ENCODE results near the gene PID1.

Gene PID1

GRCh38 chr2:229001196-229001595, 269.9 kb downstream of the PID1 start:
- H3K27ac ChIP-seq (ENCODE audit: low read depth, low read length) = no peak overlapping the region
- no peaks in the 10 kb centered on the region for H3K27me3 ChIP-seq (ENCODE audit: control insufficient read depth in 5 of 5, insufficient read depth in 4 of 5, low read length in 5 of 5)
- no peaks in the 10 kb centered on the region for H3K36me3 ChIP-seq (ENCODE audit: control insufficient read depth in 5 of 5, insufficient read depth in 5 of 5, low read length in 5 of 5)
- peaks cover 0 to 14% (median 2%) of the 10 kb centered on the region in 5 donors for H3K9me3 ChIP-seq (ENCODE audit: control insufficient read depth in 5 of 5, low read length in 5 of 5)
- no peak overlapping the region for H3K9ac ChIP-seq (ENCODE audit: low read length in 5 of 5)
- H3K4me3 ChIP-seq (ENCODE audit: low read depth in 1 of 5, low read length in 5 of 5) = no peak overlapping the region
- H3K4me1 ChIP-seq (ENCODE audit: control insufficient read depth in 5 of 5, insufficient read depth in 5 of 5, low read length in 5 of 5) = no peaks in the 10 kb centered on the region

DNA sequence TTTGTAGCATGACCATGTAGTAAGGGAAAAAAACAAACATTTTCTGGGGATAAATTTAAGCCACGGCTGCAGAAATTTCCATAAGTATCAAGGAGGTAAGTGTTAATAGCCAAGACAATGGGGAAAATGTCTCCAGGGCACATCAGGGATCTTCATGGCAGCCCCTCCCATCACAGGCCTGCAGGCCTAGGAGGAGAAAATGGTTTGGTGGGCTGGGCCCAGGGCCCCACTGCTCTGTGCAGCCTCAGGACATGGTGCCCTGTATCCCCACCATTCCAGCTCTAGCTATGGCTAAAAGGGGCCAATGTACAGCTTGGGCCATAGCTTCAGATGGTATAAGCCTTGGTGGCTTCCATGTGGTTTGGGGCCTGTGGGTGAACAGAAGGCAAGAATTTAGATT, 271.8 kb downstream of the PID1 start:
- Histone ChIP-seq H3K27ac (ENCODE audit: low read depth, low read length) (no peak overlapping the region), H3K4me3 (ENCODE audit: low read depth in 1 of 5, low read length in 5 of 5) (no peak overlapping the region), H3K36me3 (ENCODE audit: control insufficient read depth in 5 of 5, insufficient read depth in 5 of 5, low read length in 5 of 5) (no peaks in the 10 kb centered on the region), H3K9ac (ENCODE audit: low read length in 5 of 5) (no peak overlapping the region), H3K27me3 (ENCODE audit: control insufficient read depth in 5 of 5, insufficient read depth in 4 of 5, low read length in 5 of 5) (no peaks in the 10 kb centered on the region), H3K9me3 (ENCODE audit: control insufficient read depth in 5 of 5, low read length in 5 of 5) (peaks cover 0 to 14% (median 2%) of the 10 kb centered on the region in 5 donors), H3K4me1 (ENCODE audit: control insufficient read depth in 5 of 5, insufficient read depth in 5 of 5, low read length in 5 of 5) (no peaks in the 10 kb centered on the region)

DNA sequence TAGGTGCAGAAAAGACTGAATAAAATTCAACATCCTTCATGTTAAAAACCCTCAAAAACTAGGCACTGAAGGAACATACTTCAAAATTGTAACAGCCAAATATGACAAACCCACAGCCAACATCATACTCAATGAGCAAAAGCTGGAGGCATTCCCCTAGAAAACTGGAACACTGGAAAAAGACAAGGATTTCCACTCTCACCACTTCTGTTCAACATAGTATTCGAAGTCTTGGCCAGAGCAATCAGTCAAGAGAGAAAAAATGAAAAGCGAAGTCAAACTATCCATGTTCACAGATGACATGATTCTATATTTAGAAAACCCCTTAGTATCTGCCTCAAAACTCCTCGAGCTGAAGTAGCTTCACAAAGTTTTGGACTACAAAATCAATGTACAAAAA, 282.3 kb downstream of the PID1 start:
- Histone ChIP-seq H3K9ac (ENCODE audit: low read length in 5 of 5) (no peak overlapping the region), H3K9me3 (ENCODE audit: control insufficient read depth in 5 of 5, low read length in 5 of 5) (peaks cover 0 to 2% (median 0%) of the 10 kb centered on the region in 5 donors), H3K36me3 (ENCODE audit: control insufficient read depth in 5 of 5, insufficient read depth in 5 of 5, low read length in 5 of 5) (no peaks in the 10 kb centered on the region), H3K27me3 (ENCODE audit: control insufficient read depth in 5 of 5, insufficient read depth in 4 of 5, low read length in 5 of 5) (no peaks in the 10 kb centered on the region), H3K27ac (ENCODE audit: low read depth, low read length) (no peak overlapping the region), H3K4me3 (ENCODE audit: low read depth in 1 of 5, low read length in 5 of 5) (no peak overlapping the region), H3K4me1 (ENCODE audit: control insufficient read depth in 5 of 5, insufficient read depth in 5 of 5, low read length in 5 of 5) (no peaks in the 10 kb centered on the region)

- Histone ChIP-seq H3K4me3 (ENCODE audit: low read depth in 1 of 5, low read length in 5 of 5) (no peak overlapping the region), H3K36me3 (ENCODE audit: control insufficient read depth in 5 of 5, insufficient read depth in 5 of 5, low read length in 5 of 5) (no peaks in the 10 kb centered on the region), H3K27me3 (ENCODE audit: control insufficient read depth in 5 of 5, insufficient read depth in 4 of 5, low read length in 5 of 5) (no peaks in the 10 kb centered on the region), H3K9ac (ENCODE audit: low read length in 5 of 5) (no peak overlapping the region), H3K27ac (ENCODE audit: low read depth, low read length) (no peak overlapping the region), H3K9me3 (ENCODE audit: control insufficient read depth in 5 of 5, low read length in 5 of 5) (peaks cover 0 to 2% (median 0%) of the 10 kb centered on the region in 5 donors), H3K4me1 (ENCODE audit: control insufficient read depth in 5 of 5, insufficient read depth in 5 of 5, low read length in 5 of 5) (no peaks in the 10 kb centered on the region)
Observed at GRCh38 chr2:228987441-228988155, 283.5 kb downstream of the PID1 start.

DNA sequence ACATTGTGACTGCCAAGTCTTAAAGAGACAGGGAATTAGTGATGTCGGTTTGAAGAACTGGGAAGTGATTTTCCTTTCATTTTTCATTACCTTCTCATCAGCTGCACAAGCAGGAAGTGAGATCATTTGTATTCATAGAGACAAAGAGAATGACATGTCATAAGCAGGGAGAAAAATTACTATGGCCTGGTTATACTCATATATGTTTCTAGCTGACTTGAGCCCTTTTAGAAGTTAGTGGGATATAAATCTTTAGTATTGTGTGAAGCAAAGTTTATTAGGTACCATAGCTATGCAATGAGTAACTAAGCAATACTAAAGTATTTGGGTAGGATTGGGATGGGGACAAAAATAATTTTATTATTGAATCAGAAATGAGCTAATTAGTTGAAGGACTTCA, 284.1 kb downstream of the PID1 start:
- Histone ChIP-seq H3K4me1 (ENCODE audit: control insufficient read depth in 5 of 5, insufficient read depth in 5 of 5, low read length in 5 of 5) (no peaks in the 10 kb centered on the region), H3K9me3 (ENCODE audit: control insufficient read depth in 5 of 5, low read length in 5 of 5) (peaks cover 0 to 2% (median 0%) of the 10 kb centered on the region in 5 donors), H3K27ac (ENCODE audit: low read depth, low read length) (no peak overlapping the region)

DNA sequence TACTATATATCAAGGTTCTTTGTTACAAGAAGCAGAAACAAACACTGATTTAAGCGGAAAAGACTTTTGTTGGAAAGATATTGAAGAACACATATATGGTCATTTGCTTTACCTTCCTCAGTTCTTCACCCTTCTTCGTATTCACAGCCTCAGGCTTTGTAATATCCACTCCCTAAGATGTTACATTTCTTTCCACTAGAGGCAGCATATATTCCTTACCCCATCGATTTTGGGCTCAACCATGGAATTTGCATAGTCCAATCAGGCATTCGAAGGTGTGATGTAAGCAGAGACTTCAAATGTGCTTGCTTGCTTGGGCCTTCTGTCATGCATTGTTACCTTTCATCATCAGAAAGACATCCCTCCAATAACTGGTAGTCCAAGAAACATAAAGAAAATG, 287.4 kb downstream of the PID1 start:
- no peak overlapping the region for H3K9ac ChIP-seq (ENCODE audit: low read length in 5 of 5)
- no peak overlapping the region for H3K27ac ChIP-seq (ENCODE audit: low read depth, low read length)
- H3K27me3 ChIP-seq (ENCODE audit: control insufficient read depth in 5 of 5, insufficient read depth in 4 of 5, low read length in 5 of 5) = no peaks in the 10 kb centered on the region
- H3K4me3 ChIP-seq (ENCODE audit: low read depth in 1 of 5, low read length in 5 of 5) = no peak overlapping the region
- peaks cover 4 to 11% (median 5%) of the 10 kb centered on the region in 5 donors for H3K9me3 ChIP-seq (ENCODE audit: control insufficient read depth in 5 of 5, low read length in 5 of 5)
- H3K4me1 ChIP-seq (ENCODE audit: control insufficient read depth in 5 of 5, insufficient read depth in 5 of 5, low read length in 5 of 5) = no peaks in the 10 kb centered on the region
- no peaks in the 10 kb centered on the region for H3K36me3 ChIP-seq (ENCODE audit: control insufficient read depth in 5 of 5, insufficient read depth in 5 of 5, low read length in 5 of 5)

More for the DNA sequence above, 284.1 kb downstream of the PID1 start:
- Histone ChIP-seq H3K4me3 (ENCODE audit: low read depth in 1 of 5, low read length in 5 of 5) (no peak overlapping the region), H3K27me3 (ENCODE audit: control insufficient read depth in 5 of 5, insufficient read depth in 4 of 5, low read length in 5 of 5) (no peaks in the 10 kb centered on the region), H3K9ac (ENCODE audit: low read length in 5 of 5) (no peak overlapping the region), H3K36me3 (ENCODE audit: control insufficient read depth in 5 of 5, insufficient read depth in 5 of 5, low read length in 5 of 5) (no peaks in the 10 kb centered on the region)

- Histone ChIP-seq H3K4me3 (ENCODE audit: low read depth in 1 of 5, low read length in 5 of 5) (no peak overlapping the region), H3K27me3 (ENCODE audit: control insufficient read depth in 5 of 5, insufficient read depth in 4 of 5, low read length in 5 of 5) (no peaks in the 10 kb centered on the region), H3K9me3 (ENCODE audit: control insufficient read depth in 5 of 5, low read length in 5 of 5) (peaks cover 0 to 5% (median 0%) of the 10 kb centered on the region in 5 donors), H3K36me3 (ENCODE audit: control insufficient read depth in 5 of 5, insufficient read depth in 5 of 5, low read length in 5 of 5) (no peaks in the 10 kb centered on the region), H3K9ac (ENCODE audit: low read length in 5 of 5) (no peak overlapping the region), H3K4me1 (ENCODE audit: control insufficient read depth in 5 of 5, insufficient read depth in 5 of 5, low read length in 5 of 5) (no peaks in the 10 kb centered on the region), H3K27ac (ENCODE audit: low read depth, low read length) (no peak overlapping the region)
Observed at GRCh38 chr2:228974169-228974568, 296.9 kb downstream of the PID1 start.

Data from subcutaneous abdominal adipose tissue (tissue), 5 donors.